Measurements from ENCODE around the gene FCER1G.
"Not testable (repeated sequence)": the region's sequence is repeated elsewhere in the genome, so short reads cannot be mapped to it uniquely, and the experiment has no call there.

The FCER1G gene

DNA sequence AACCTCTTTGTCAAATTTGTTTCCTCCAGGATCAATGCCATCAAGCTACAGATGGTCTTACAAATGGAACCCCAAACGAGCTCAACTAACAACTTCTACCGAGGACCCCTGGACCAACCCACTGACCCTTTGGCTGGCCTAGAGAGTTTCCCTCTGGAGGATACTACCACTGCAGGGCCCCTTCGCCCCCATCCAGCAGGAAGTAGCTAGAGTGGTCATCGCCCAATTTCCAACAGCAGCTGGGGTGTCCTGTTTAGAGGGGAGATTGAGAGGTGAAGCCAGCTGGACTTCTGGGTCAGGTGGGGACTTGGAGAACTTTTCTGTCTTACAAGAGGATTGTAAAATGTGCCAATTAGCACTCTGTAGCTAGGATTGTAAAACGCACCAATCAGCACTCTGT, 42.0 kb downstream of the FCER1G start:
- H3K36me3 Mint-ChIP-seq; DNase-seq (ENCODE audit: low spot score in 2 of 2); H3K4me3 Mint-ChIP-seq; ATAC-seq; H3K27ac Mint-ChIP-seq: not testable (repeated sequence)
- Mint-ChIP-seq H3K9me3 (peaks cover 10% of the 10 kb centered on the region), H3K4me1 (peaks cover 11% of the 10 kb centered on the region)

DNA sequence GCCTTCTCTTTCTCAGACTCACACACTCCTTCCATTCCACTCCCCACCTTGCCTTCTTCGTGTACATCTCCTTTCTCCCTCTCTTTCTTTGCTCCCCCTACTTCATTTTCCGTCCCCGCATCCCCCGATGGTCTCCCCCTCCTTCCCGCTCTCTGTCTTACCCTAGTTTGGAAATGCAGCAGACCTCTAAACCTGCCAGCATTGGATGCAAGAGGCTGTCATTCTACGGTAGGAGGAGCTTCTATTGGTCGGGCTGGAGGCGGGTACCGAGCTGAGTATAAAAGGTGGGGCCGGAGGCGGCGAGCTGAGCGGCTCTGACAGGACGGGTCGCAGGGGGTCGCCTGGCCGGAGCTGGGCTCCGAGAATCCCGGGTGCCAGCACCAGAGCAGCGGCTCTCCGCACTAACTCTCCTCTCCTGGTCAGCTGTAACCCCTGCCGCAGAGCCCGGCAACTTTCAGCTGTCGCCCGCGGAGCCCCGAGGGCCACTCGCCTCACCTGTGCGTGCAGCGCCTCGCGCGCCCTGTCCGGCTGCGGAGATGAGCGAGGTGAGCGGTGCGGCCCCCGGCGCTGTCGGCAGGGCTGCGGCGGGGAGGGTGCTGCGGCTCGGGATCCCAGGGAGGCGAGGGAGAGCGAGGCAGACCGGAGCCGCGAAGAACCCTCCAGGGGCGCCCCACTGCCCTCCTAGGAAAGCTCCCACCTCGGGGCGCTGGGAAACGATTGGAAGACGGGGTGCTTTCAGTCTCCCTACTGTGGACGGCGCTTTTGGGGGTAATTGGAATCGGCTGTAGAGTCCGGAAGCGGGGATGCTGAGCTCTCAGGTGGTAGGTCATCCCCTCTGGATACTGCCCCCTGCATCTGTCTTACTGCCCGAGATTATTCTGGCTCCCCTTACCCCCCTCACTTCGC, 43.6 kb downstream of the FCER1G start, which contains the start of gene PCP4L1:
PCP4L1 (plus strand) TSS at position 307 of the 906 bp plus-strand sequence; CDS start at position 537, 230 bp downstream.
- H3K36me3 Mint-ChIP-seq = no peaks in the 10 kb centered on the region
- H3K4me3 Mint-ChIP-seq = peak within 1 kb of the TSS; percentile 65
- peaks cover 10% of the 10 kb centered on the region for H3K9me3 Mint-ChIP-seq
- no peak within 1 kb of the TSS for H3K27ac Mint-ChIP-seq
- peak; percentile 9 to 62 for DNase-seq (ENCODE audit: low spot score in 2 of 2)
- ATAC-seq = peak; percentile 91
- peaks cover 11% of the 10 kb centered on the region for H3K4me1 Mint-ChIP-seq

DNA sequence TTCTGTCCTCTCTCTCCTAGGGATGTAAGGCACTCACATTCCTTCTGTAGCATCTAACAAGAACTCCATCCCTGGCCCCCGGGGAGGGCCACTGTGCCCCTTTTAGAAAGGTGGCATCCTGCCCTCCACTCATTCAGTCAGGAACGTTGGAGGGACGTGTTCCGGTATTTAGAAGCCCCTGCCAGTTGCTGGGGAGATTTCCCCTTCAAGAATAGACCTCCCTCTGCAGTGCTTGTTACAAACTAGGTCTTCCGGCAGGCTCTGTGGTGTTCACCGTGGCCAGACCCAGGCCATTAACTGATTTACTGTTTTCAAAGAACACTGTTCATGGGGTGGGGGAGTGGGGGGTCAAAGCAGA, 44.2 kb downstream of the FCER1G start:
- H3K4me1 Mint-ChIP-seq = peaks cover 11% of the 10 kb centered on the region

DNA sequence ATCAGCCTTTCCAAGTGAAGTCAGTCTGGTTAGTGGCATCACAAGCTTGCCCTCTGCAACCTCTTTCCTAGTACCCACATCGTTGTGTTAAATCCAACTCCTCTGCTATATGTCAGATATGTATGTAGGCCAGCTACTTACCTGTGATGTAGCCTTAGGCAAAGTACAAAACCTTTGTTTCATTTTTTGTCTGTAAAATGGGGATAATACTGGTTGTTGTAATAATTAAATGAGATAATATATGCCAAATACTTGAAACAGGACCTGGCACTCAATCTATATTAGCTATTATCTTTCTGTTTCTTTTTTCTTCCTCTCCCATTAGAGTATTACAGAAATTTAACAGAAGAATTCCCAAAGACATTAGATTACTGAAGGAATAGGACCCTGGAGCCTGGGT, 44.7 kb downstream of the FCER1G start:
- peak overlapping the region; percentile 65 for H3K4me3 Mint-ChIP-seq
- no peak for ATAC-seq

More for the DNA sequence above, 44.2 kb downstream of the FCER1G start:
- ATAC-seq (no peak), DNase-seq (ENCODE audit: low spot score in 2 of 2) (no peak)
- Mint-ChIP-seq H3K4me3 (peak overlapping the region; percentile 65), H3K27ac (no peak overlapping the region), H3K9me3 (peaks cover 10% of the 10 kb centered on the region), H3K36me3 (no peaks in the 10 kb centered on the region)

DNA sequence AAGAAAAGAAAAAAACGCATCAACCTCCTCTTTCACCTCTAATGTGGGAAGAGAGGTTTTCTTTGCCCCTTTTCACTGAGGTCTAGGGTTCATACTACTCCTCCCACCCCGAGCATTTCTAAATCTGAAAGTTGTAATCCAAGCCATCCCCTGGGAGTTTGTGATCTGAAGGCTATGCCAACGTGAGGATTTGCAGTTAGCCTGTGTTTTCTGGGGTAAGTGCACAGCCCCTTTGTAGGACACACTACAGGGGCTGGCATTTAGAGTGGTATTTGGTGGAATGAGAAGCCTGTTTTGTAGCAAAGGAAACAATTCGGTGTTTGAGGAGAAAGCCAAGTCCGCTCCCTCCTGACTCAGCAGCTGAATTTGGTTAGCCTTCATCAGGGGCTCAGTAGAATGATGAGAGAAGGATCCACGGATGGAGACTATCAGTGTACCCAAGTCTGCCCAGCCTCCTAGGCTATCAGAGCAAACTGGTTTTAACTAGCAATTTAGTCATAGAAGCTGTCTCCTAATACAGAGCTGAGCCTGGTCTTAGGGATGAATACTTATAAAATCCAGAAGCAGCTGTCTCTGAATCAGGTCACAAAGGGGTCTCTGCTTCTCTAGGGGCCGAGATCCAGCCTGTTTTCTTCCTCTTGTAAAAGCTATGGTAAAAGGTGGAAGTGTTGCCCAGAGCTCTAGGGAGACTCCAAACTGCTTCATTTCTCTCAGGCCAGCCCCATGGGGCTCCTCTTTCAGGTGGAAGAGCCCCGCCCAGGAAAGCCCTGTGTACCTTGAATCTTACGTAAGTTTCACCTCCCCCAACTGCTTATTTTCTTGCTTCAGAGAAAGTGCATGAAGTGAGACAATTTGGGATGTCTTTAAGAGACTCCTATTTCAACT, 45.5 kb downstream of the FCER1G start:
- ATAC-seq = no peak
- no peak for DNase-seq (ENCODE audit: low spot score in 2 of 2)
- Mint-ChIP-seq H3K9me3 (peaks cover 8% of the 10 kb centered on the region), H3K4me3 (no peak overlapping the region), H3K27ac (no peak overlapping the region), H3K4me1 (peaks cover 11% of the 10 kb centered on the region), H3K36me3 (no peaks in the 10 kb centered on the region)

More for the DNA sequence above, 44.7 kb downstream of the FCER1G start:
- no peaks in the 10 kb centered on the region for H3K36me3 Mint-ChIP-seq
- peaks cover 11% of the 10 kb centered on the region for H3K4me1 Mint-ChIP-seq
- no peak overlapping the region for H3K27ac Mint-ChIP-seq
- DNase-seq (ENCODE audit: low spot score in 2 of 2) = no peak
- H3K9me3 Mint-ChIP-seq = peaks cover 10% of the 10 kb centered on the region

DNA sequence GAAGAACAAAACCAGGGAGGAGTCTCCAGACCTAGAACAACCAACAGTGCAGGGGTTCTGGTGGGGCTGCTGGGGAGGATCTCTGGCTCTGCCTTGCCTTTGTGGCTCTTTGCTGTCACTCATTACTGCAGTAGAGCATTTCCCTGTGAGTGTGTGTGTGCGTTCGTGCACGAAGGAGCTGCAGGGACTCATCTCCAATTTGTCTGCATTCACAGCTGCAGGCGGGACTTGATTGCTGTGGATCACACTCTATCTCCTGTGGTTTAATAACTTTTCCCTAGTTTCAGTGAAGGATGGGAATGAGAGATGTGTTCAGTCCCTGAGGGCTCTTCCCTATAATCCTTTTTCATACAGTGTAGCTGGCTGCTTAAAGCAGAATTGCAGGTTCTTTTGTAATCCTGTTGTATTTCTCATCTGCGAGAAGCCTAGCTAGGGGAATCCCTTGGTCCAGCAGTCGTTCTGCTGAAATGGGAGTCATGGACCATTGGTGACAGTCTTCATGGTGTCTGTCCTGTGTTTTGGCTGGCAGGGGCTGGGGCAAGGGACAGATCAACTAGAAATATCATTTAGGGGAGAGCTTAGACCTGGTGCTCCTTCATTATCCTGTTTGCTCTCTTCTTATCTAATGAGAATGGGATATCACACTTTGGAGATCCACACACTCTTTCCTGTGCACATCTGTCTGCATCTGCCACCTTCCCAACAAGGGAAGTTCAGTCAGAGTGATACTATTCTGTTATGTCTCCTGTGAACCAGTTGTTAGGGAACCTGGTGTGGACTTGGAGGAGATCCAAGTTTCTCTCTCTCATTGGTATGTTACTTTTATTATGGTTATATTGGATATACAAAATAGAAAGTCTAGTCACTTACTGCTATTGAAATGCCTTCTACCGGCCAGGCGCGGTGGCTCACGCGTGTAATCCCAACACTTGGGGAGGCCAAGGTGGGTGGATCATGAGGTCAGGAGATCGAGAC, 46.5 kb downstream of the FCER1G start:
- no peak for DNase-seq (ENCODE audit: low spot score in 2 of 2)
- Mint-ChIP-seq H3K4me1 (peaks cover 11% of the 10 kb centered on the region), H3K36me3 (no peaks in the 10 kb centered on the region), H3K27ac (no peak overlapping the region), H3K4me3 (no peak overlapping the region), H3K9me3 (peaks cover 8% of the 10 kb centered on the region)
- ATAC-seq = no peak

DNA sequence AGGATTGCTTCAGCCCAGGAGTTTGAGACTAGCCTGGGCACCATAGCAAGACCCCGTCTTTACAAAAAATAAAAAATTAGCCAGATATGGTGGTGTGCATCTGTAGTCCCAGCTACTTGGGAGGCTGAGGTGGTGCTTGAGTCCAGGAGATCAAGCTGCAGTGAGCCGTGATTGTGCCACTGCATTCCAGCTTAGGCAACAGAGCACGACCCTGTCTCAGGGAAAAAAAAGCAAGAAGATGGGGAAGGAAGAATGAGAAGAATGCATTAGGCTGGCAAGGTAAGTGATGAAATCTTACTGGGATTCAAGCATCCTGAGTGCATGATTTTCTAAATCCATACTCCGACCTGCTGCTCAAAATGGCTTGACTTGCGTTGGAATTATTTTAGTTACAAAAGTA, 50.2 kb downstream of the FCER1G start:
- H3K9me3 Mint-ChIP-seq = no peaks in the 10 kb centered on the region

DNA sequence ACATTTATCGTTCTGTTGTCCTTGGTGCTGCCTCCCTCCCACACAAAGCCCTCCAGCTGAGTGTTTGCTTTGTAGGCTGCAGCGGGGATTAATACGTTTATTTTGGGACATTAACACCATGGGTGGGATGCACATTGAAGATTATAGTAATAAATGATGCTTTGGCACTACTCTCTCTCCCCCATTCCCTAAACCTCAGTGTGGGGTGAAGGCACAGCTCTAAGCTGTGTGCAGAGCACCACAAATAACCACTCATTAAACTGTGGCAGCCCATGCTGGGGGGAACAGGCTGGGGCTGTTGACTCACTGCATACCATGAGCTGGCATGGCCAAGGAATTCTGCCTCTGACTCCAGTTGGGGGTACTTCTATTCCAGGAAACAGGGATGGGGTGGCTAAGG, 51.1 kb downstream of the FCER1G start:
- Mint-ChIP-seq H3K27ac (no peak overlapping the region), H3K4me1 (no peaks in the 10 kb centered on the region), H3K4me3 (no peak overlapping the region), H3K36me3 (no peaks in the 10 kb centered on the region), H3K9me3 (no peaks in the 10 kb centered on the region)
- DNase-seq (ENCODE audit: low spot score in 2 of 2) (no peak), ATAC-seq (no peak)

More for the DNA sequence above, 50.2 kb downstream of the FCER1G start:
- H3K4me3 Mint-ChIP-seq = no peak overlapping the region
- ATAC-seq = no peak
- no peak for DNase-seq (ENCODE audit: low spot score in 2 of 2)
- H3K36me3 Mint-ChIP-seq = no peaks in the 10 kb centered on the region
- no peaks in the 10 kb centered on the region for H3K4me1 Mint-ChIP-seq
- H3K27ac Mint-ChIP-seq = no peak overlapping the region

DNA sequence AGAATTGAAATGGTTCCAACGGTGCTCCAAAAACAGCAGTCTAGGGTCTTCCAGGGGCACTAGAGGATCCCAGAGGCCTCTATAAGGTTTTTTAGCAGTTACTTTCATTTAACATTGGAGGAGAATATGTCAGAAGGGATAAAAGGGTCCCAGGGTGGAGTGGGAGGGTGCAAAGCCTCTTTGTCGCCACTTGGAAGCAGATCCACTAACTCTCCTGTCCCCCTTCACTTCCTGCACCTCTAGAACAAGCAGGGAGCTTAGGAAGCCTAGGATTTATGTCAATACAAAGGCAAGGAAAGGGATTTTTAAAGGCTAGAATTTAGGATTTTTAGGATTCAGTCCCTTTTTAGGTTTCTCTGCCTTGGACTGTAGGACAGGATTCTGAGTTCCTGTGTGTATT, 51.7 kb downstream of the FCER1G start:
- Mint-ChIP-seq H3K4me1 (no peaks in the 10 kb centered on the region), H3K9me3 (no peaks in the 10 kb centered on the region), H3K36me3 (no peaks in the 10 kb centered on the region), H3K4me3 (no peak overlapping the region), H3K27ac (no peak overlapping the region)
- ATAC-seq (no peak), DNase-seq (ENCODE audit: low spot score in 2 of 2) (no peak)

DNA sequence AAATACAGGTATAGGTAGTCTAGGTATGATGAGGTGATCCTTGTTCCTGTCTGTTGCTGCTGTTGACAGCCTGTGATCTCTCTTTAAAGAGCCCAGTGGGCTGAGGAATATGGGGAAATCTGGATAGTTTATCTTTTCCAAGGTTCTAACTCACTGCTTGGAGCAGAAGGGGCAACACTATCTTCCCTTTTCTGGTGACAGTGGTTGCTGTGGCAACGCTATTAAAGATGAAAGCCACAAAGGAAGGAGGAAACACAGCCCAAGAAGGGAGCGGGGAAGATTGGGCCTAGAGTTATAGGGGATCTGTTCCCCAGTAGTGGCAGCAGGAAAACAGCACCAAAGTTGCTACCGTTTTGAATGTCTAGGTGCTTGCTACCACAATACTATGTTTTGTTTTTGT, 52.2 kb downstream of the FCER1G start:
- H3K9me3 Mint-ChIP-seq = no peaks in the 10 kb centered on the region
- no peaks in the 10 kb centered on the region for H3K36me3 Mint-ChIP-seq
- DNase-seq (ENCODE audit: low spot score in 2 of 2) (no peak), ATAC-seq (no peak)
- no peak overlapping the region for H3K4me3 Mint-ChIP-seq
- no peak overlapping the region for H3K27ac Mint-ChIP-seq
- no peaks in the 10 kb centered on the region for H3K4me1 Mint-ChIP-seq
